ENCODE measurements around the gene MIEN1. TPM values are rescaled to one million over a fixed set of nuclear protein-coding genes. Genes with fewer than 3 reads are reported as not detected.
"Not testable (repeated sequence)": the region's sequence is repeated elsewhere in the genome, so short reads cannot be mapped to it uniquely, and the experiment has no call there.

The MIEN1 gene
- total RNA-seq, 1 donor from 2014 or later: 66.1 TPM

- DNase-seq (ENCODE audit: low spot score): no peak
Observed at GRCh38 chr17:39755554-39756379, 25.4 kb upstream of the MIEN1 start.

DNA sequence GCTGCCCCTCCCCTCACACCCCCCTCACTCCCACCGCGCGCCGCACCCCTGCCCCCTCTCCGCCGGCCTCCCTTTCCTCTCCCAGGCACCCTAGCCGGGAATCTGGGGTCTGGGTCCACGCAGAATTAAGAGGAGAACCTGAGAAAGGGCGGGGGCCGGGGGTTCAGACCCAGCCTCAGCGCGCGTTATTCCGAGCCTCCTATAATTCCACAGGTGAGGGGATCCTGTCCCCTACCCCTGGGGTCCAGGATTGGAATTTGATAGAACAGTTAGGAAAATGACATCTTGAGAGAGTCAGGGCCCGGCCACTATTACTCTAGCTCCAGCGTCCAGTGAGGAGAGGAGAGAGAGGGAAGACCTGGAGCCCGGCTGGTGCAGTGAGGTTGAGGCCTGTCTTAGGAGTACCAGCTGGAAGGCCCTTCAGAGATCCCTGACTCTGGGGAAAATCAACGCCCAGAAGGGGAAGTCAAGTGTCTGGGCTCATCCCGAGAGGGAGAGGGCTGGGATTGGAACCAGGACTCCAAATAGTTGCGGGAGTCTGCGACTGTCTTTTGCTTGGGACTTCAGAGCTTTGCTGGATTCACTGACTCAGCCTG, 24.7 kb upstream of the MIEN1 start:
- no peak for DNase-seq (ENCODE audit: low spot score)

- DNase-seq (ENCODE audit: low spot score): peak; percentile 94
Observed at GRCh38 chr17:39754161-39754957, 24.0 kb upstream of the MIEN1 start.

DNA sequence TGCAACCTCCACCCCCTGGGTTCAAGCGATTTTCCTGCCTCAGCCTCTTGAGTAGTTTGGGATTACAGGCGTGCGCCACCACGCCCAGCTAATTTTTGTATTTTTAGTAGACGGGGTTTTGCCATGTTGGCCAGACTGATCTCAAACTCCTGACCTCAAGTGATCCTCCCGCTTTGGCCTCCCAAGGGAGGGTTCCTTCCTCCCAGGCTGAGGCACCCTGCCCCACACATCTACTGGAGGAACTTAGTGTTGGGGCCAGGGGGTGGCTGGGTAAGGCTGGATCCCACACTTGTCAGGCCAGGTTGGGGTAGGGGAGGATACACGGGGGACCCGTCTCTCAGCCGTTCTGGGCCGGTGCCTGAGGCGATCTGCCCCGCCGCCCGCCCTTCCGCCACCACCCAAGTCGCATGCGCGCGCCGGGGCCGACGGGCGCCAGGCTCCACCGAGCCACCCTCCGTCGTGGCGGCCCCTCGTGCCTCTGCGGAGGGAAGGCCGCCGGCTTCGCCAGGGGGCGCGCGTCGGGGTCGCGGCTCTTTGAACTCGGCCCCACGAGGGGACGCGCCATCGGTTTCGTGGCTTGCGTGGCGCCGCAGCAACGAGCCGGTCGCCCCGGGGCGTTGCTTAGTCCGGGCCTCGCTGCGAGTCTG, 23.3 kb upstream of the MIEN1 start:
- DNase-seq (ENCODE audit: low spot score): no peak

GRCh38 chr17:39752241-39752881, 22.0 kb upstream of the MIEN1 start:
- DNase-seq (ENCODE audit: low spot score): no peak

GRCh38 chr17:39751637-39752036, 21.3 kb upstream of the MIEN1 start:
- DNase-seq (ENCODE audit: low spot score): no peak

DNA sequence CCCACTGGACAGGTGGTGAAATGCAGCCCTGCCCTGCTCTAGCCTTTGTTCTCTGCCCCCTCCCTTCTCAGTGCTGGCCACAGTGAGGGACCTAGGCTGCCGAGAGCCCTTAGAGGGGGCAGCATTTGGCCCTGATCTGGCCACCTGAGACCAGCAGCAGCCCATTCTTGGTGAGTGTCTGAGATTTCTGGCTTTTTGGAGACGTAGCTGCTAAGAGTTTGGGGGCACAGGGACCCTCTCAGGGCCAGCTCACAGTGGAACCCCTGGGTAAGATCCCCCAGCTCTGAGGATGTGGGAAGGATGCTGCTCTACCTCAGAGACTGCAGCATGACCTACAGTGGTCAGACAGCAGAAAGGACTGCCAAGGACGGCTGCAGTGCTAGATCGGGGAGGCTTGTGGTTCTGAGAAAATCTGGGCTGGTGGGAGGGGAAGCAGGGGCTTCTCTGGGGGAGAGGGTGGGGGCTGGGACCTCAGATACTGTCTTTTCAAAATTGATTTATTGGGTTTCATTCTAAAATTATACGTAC, 20.7 kb upstream of the MIEN1 start:
- no peak for DNase-seq (ENCODE audit: low spot score)

GRCh38 chr17:39750131-39751015, 20.0 kb upstream of the MIEN1 start:
- DNase-seq (ENCODE audit: low spot score): no peak

GRCh38 chr17:39748444-39749034, 18.2 kb upstream of the MIEN1 start:
- not testable (repeated sequence) for DNase-seq (ENCODE audit: low spot score)

GRCh38 chr17:39747745-39748144, 17.4 kb upstream of the MIEN1 start:
- DNase-seq (ENCODE audit: low spot score): no peak

DNA sequence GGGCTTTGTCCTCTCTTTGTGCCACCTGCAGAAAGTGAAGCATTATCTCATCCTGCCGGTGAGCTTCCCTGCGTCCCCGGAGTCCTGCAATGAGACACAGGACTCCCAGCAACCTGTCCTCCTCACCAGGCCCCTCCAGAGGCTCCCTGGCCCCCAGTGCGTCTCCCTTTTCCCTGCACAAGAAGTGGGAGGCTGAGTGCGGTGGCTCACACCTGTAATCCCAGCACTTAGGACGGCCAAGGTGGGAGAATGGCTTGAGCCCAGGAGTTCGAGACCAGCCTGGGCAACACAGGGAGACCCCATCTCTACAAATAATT, 15.8 kb upstream of the MIEN1 start:
- DNase-seq (ENCODE audit: low spot score): no peak

- DNase-seq (ENCODE audit: low spot score): no peak
Observed at GRCh38 chr17:39745335-39746144, 15.2 kb upstream of the MIEN1 start.

DNA sequence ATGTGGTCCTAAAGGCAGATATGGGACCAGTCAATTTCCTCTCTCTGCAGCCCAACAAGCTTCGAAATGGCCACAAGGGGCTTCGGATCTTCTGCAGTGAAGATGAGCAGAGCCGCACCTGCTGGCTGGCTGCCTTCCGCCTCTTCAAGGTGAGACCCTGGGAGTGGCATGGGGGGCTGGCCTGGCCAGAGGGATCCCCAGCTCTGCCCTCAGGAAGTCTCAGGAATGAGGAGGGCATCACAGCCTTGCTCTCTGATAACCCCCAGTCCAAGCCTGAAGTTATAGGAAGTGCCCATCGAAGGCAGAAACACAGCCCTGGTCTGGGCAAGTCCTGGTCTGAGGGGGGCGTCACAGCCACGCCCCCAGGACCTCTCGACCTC, 14.5 kb upstream of the MIEN1 start:
- no peak for DNase-seq (ENCODE audit: low spot score)

- DNase-seq (ENCODE audit: low spot score): no peak
Observed at GRCh38 chr17:39744075-39744835, 13.9 kb upstream of the MIEN1 start.

GRCh38 chr17:39742856-39743436, 12.6 kb upstream of the MIEN1 start:
- no peak for DNase-seq (ENCODE audit: low spot score)

- no peak for DNase-seq (ENCODE audit: low spot score)
Observed at GRCh38 chr17:39742126-39742855, 12.0 kb upstream of the MIEN1 start.

GRCh38 chr17:39740357-39741111, 10.2 kb upstream of the MIEN1 start:
- no peak for DNase-seq (ENCODE audit: low spot score)

Data from mucosa of gallbladder (tissue), 1 donor.